Mucosa of descending colon (tissue), 3 donors: ENCODE measurements around the gene HMX1. TPM values are rescaled to one million over a fixed set of nuclear protein-coding genes. Genes with fewer than 3 reads are reported as not detected.

ENCODE experiments used
- ATAC-seq: fragments of 200-7000 bp; cut with Tn5 transposase; one replicate; pipeline ENCODE4 v1.9.1; 2020; ENCODE audit warnings: mild to moderate bottlenecking, moderate library complexity
- DNase-seq, 3 donors: peaks; one replicate each; pipeline ENCODE4 v3.0.0-alpha.2; 2020
- H3K36me3 ChIP-seq: fragments of 200-600 bp; one replicate; pipeline ENCODE4 v1.8.0; 2021; ENCODE audit warnings: low read depth, mild to moderate bottlenecking
- H3K4me1 ChIP-seq: fragments of 200-600 bp; one replicate; pipeline ENCODE4 v1.8.0; 2021; ENCODE audit warnings: low read depth, mild to moderate bottlenecking
- H3K4me3 ChIP-seq: fragments of 200-600 bp; one replicate; pipeline ENCODE4 v1.8.0; 2021; ENCODE audit warnings: mild to moderate bottlenecking
- H3K9me3 ChIP-seq: fragments of 200-600 bp; one replicate; pipeline ENCODE4 v1.8.0; 2021; ENCODE audit warnings: mild to moderate bottlenecking
- intact Hi-C, 2 donors: fragments of 100-400 bp; cut with DNase I in 1 of 2; cut with micrococcal nuclease in 1 of 2; formaldehyde crosslinking; loops; one replicate each; pipeline versions ENCODE4 v1.11.0 to v1.11.1; 2022; cut with DNase I, micrococcal nuclease
- total RNA-seq, 3 donors: library from RNA; stranded (reverse); fragmentation: NEBNext Ultra II Directional in 2 of 3; extraction: Animal tissue kit (Norgen Biotek cat#: 25700) in 2 of 3; gene quantifications; one replicate each; pipeline versions ENCODE4 v1.2.1 to v1.2.4, GENCODE V29; 2021 to 2023
- TF ChIP-seq, protein P1 (sequence below): fragments of 200-600 bp; IDR thresholded peaks from one replicate; pipeline ENCODE4 v1.8.0; 2022; ENCODE audit warnings: antibody characterized with exemption, mild to moderate bottlenecking
- donor health status: DM: no; HTN: no; CAD: no; lungs with moderate emphysema.
- donor health status: DM: no; HTN: no; CAD: no.
- donor health status: DM: no; HTN: yes; CAD: no.

The HMX1 gene
- total RNA-seq, 3 donors from 2014 or later, result 0.19 TPM; not detected in 2

DNA sequence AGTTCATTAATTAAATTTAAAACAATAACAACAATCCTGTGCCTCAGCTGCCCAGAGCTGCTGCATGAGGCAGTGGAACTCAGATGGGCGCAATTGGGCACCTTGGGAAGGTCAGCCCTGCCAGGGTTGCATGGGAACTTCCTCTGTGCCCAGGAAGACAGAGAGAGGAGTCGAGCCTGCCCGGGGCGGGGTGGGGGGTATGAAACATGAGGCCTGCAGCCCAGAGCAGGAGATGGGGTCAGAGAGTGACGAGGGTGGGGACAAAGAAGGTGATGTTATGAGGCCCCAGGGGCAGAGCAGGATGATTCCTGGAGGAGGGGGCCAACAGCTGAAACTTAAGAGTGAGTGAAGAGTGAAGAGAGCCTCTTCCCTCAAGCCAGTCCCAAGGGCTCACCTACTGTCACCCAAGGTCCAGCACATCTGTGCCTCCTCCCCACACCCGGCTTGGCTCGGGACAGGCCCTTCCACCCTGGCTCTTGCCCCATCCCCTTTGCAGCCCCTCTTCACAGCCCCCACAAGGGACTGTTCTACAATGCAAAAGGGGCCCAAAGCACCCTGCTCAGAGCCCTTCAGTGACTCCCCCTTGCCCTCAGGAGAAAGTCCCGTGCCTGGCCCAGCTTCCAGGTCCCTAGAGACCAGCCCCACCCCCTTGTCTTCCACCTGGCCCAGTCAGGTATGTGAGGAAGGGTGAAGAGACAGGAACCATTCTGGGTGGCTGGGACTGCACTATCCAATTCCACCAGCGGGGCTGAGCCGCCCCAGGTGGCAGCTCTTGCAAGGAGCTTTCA lies 31.4 kb downstream of the HMX1 start:
- ATAC-seq (no peak), DNase-seq (no peak)
- intact Hi-C loops, result no loop called here
- Histone ChIP-seq H3K36me3 (no peaks in the 10 kb centered on the region), H3K9me3 (no peaks in the 10 kb centered on the region), H3K4me1 (no peaks in the 10 kb centered on the region), H3K4me3 (no peak overlapping the region)
- TF ChIP-seq, protein P1, sequence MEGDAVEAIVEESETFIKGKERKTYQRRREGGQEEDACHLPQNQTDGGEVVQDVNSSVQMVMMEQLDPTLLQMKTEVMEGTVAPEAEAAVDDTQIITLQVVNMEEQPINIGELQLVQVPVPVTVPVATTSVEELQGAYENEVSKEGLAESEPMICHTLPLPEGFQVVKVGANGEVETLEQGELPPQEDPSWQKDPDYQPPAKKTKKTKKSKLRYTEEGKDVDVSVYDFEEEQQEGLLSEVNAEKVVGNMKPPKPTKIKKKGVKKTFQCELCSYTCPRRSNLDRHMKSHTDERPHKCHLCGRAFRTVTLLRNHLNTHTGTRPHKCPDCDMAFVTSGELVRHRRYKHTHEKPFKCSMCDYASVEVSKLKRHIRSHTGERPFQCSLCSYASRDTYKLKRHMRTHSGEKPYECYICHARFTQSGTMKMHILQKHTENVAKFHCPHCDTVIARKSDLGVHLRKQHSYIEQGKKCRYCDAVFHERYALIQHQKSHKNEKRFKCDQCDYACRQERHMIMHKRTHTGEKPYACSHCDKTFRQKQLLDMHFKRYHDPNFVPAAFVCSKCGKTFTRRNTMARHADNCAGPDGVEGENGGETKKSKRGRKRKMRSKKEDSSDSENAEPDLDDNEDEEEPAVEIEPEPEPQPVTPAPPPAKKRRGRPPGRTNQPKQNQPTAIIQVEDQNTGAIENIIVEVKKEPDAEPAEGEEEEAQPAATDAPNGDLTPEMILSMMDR, result no peak

DNA sequence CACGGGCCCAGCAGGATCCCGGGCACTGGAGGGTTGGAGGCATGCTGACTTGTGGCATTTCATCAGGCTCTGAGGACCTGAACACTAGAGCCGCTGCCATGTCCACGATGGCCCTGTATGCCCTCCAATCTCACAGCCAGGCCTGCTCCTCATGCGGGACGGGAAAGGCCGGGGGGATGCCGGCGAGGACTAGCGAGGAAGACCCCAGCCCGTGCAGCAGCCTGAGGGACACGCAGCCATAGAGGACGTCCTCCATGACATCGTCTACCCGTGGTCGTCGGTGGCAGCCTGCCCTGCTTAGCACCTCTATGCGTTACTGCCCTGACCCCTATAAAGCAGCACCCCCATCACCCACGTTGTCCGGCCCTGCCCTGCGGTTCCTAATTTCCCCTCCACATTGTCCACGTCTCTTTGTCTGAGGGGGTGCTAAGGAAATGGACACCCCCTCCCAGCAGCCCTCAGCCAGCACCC lies 32.6 kb downstream of the HMX1 start:
- intact Hi-C loops, result no loop called here
- H3K9me3 ChIP-seq, result no peaks in the 10 kb centered on the region
- no peaks in the 10 kb centered on the region for H3K4me1 ChIP-seq
- TF ChIP-seq, protein P1, result no peak
- no peak for DNase-seq
- no peak for ATAC-seq
- no peaks in the 10 kb centered on the region for H3K36me3 ChIP-seq
- H3K4me3 ChIP-seq, result no peak overlapping the region

DNA sequence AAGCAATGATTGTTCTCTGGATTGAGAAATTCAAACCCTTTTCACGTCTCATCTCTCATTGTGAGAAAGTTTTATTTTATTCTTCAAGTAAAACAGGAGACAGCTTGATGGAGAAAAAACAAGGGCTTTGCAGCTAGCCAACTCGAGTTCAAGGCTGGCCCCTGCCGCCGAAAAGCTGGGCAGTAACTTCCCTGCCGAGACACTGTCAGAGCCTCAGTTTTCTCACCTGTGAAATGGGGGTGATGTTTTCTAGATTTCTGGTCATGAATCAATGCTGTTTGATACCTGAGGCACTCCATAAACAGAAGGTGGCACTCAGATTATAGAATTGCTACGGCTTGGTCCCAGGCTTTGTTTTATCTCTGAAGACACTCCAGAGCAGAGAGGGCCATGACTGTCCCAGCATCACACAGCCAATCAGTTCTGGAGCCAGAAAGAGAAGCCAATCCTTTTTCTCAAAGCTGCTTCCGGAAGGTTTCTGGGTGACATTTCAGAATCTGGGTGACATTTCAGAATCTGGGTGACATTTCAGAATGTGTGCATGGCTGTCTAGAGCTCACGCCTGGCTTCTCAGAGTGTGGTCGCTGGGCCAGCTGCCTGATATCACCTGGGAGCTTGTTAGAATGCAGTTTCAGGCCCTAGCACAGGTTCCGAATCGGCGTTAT lies 33.2 kb downstream of the HMX1 start:
- DNase-seq, result no peak
- Histone ChIP-seq H3K4me1 (no peaks in the 10 kb centered on the region), H3K4me3 (no peak overlapping the region), H3K36me3 (no peaks in the 10 kb centered on the region), H3K9me3 (no peaks in the 10 kb centered on the region)
- intact Hi-C loops, result no loop called here
- no peak for ATAC-seq
- TF ChIP-seq, protein P1, result no peak

DNA sequence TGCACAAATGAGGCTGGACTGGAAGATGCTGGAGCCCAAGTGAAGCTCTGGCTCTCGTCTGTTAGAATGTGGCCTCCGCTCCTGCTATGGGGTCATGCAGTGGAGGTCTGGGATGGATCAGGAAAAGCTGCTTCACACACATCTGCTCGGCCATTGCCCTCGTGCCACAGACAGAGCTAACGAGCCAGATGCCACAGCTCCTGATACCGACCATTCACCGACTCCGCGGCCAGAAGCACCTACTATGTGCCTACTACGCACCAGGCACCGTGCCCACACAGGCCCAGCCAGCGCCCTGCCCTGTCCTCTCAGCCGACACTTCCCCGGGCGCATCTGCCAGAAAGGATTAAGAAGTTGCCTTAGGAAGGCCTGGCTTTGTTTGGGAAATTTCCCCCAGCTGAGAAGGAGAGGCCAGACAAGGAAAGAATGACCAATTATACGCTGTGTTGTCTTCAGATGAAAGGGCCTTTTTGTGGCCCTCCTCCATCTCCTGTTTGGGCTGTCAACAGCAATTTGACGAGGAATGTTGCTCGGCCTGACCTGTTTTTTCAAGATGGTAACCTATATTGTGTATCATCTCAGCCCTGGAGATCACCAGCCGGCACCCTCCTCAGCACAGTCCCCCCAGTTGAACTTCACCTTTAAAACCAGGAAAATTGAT lies 34.3 kb downstream of the HMX1 start:
- ATAC-seq (no peak), DNase-seq (no peak)
- H3K4me1 ChIP-seq, result no peaks in the 10 kb centered on the region
- H3K9me3 ChIP-seq, result no peaks in the 10 kb centered on the region
- TF ChIP-seq, protein P1, result no peak
- no peaks in the 10 kb centered on the region for H3K36me3 ChIP-seq
- intact Hi-C loops, result no loop called here
- no peak overlapping the region for H3K4me3 ChIP-seq

DNA sequence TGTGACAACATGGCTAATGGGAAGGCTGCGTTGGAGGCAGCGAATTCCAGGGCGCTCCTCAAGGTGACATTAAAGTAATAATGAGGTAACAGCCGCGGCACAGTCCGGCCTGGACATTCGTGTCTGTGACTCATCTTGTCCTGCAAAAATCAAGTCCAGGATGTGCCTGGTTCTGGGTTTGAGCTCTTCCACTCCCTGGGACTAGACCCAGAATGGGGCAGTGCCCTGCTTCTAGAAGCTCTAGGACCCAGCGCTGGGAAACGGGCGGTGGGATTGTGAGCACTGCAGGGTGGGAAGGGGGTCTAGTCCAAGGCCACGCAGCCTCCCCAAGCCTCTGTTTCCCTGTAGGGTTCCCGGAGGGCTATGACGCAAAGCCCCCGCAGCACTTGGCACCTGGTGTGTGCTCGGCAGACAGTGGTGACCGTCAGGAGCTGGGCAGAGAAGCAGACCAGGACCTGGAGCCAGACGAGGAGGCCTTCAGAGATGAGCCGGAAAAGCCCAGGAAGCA lies 34.9 kb downstream of the HMX1 start:
- DNase-seq, result no peak
- Histone ChIP-seq H3K4me3 (no peak overlapping the region), H3K36me3 (no peaks in the 10 kb centered on the region), H3K4me1 (no peaks in the 10 kb centered on the region), H3K9me3 (no peaks in the 10 kb centered on the region)
- intact Hi-C loops, result no loop called here
- no peak for ATAC-seq
- TF ChIP-seq, protein P1, result no peak
